ENCODE results near the gene TSHR.

- no peak for TF ChIP-seq POLR2AphosphoS5 (IDR thresholded peaks at IDR 0.05)
- TF ChIP-seq, protein P1, sequence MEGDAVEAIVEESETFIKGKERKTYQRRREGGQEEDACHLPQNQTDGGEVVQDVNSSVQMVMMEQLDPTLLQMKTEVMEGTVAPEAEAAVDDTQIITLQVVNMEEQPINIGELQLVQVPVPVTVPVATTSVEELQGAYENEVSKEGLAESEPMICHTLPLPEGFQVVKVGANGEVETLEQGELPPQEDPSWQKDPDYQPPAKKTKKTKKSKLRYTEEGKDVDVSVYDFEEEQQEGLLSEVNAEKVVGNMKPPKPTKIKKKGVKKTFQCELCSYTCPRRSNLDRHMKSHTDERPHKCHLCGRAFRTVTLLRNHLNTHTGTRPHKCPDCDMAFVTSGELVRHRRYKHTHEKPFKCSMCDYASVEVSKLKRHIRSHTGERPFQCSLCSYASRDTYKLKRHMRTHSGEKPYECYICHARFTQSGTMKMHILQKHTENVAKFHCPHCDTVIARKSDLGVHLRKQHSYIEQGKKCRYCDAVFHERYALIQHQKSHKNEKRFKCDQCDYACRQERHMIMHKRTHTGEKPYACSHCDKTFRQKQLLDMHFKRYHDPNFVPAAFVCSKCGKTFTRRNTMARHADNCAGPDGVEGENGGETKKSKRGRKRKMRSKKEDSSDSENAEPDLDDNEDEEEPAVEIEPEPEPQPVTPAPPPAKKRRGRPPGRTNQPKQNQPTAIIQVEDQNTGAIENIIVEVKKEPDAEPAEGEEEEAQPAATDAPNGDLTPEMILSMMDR (IDR thresholded peaks at IDR 0.05) = no peak
Measured at GRCh38 chr14:81091660-81092059, 136.2 kb downstream of the TSHR start.
